GM23338 (cell line): Measurements from ENCODE around the gene GATM.

Source experiments
- EZH2 ChIP-seq: fragments of 200-600 bp; sonication (generic); IDR thresholded peaks from one replicate; pipeline ENCODE4 v1.8.0; 2017; ENCODE audit warnings: antibody characterized with exemption, mild to moderate bottlenecking, low read depth; ENCODE audit not compliant: unreplicated experiment
- ZNF114 ChIP-seq: fragments of 250-450 bp; sonication (Bioruptor Pico); IDR thresholded peaks from 2 replicates; pipeline ENCODE4 v1.5.0; 2020; ENCODE audit warnings: mild to moderate bottlenecking, moderate library complexity
- TF ChIP-seq, protein P1 (sequence below), 2 experiments: fragments of 200-600 bp in 1 of 2; sonication (generic) in 1 of 2; conservative IDR thresholded peaks; 2 replicates each; pipeline versions ENCODE4 v1.5.1 to v1.6.1; 2016 to 2017; ENCODE audit warnings: antibody characterized with exemption in 2 of 2, low read depth in 2 of 2, mild to moderate bottlenecking in 2 of 2, moderate library complexity in 1 of 2

DNA sequence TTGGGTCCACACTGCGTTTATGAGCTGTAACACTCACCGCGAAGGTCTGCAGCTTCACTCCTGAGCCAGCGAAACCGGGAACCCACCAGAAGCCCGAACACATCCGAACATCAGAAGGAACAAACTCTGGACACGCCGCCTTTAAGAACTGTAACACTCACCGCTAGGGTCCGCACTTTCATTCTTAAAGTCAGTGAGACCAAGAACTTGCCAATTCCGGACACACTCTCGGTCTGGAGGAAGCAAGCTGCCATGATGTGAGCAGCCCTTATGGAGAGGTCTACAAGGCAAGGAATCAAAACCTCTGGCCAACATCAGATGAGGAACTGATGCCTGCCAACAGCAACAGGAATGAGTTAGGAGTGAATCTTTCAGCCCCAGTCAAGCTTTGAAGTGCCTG, 63.4 kb downstream of the GATM start:
- TF ChIP-seq, protein P1, sequence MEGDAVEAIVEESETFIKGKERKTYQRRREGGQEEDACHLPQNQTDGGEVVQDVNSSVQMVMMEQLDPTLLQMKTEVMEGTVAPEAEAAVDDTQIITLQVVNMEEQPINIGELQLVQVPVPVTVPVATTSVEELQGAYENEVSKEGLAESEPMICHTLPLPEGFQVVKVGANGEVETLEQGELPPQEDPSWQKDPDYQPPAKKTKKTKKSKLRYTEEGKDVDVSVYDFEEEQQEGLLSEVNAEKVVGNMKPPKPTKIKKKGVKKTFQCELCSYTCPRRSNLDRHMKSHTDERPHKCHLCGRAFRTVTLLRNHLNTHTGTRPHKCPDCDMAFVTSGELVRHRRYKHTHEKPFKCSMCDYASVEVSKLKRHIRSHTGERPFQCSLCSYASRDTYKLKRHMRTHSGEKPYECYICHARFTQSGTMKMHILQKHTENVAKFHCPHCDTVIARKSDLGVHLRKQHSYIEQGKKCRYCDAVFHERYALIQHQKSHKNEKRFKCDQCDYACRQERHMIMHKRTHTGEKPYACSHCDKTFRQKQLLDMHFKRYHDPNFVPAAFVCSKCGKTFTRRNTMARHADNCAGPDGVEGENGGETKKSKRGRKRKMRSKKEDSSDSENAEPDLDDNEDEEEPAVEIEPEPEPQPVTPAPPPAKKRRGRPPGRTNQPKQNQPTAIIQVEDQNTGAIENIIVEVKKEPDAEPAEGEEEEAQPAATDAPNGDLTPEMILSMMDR (conservative IDR thresholded peaks at IDR 0.05; ENCODE audit: low read depth in 2 of 2): peak; percentile 59 to 66
- TF ChIP-seq EZH2: no peak
- no peak for TF ChIP-seq ZNF114 (CRISPR knock-in tag)
